Measurements from ENCODE around the gene RELL1.

The RELL1 gene

GRCh38 chr4:37603711-37604110, 82.5 kb downstream of the RELL1 start:
- DNase-seq (ENCODE audit: low read depth in 2 of 2, low spot score in 1 of 2): no peak

GRCh38 chr4:37603070-37603468, 83.1 kb downstream of the RELL1 start:
- DNase-seq (ENCODE audit: low read depth in 2 of 2, low spot score in 1 of 2): peak; percentile 57 to 62

- no peak for DNase-seq (ENCODE audit: low read depth in 2 of 2, low spot score in 1 of 2)
These were observed 83.6 kb downstream of the RELL1 start for GRCh38 chr4:37602454-37603069.

- DNase-seq (ENCODE audit: low read depth in 2 of 2, low spot score in 1 of 2): no peak
These were observed 84.6 kb downstream of the RELL1 start for GRCh38 chr4:37601531-37601930.

GRCh38 chr4:37599092-37599790, 86.9 kb downstream of the RELL1 start:
- DNase-seq (ENCODE audit: low read depth in 2 of 2, low spot score in 1 of 2): no peak

GRCh38 chr4:37597034-37597433, 89.1 kb downstream of the RELL1 start:
- DNase-seq (ENCODE audit: low read depth in 2 of 2, low spot score in 1 of 2): no peak

GRCh38 chr4:37595875-37596680, 90.1 kb downstream of the RELL1 start:
- DNase-seq (ENCODE audit: low read depth in 2 of 2, low spot score in 1 of 2): no peak

GRCh38 chr4:37594099-37594498, 92.1 kb downstream of the RELL1 start:
- DNase-seq (ENCODE audit: low read depth in 2 of 2, low spot score in 1 of 2): no peak

GRCh38 chr4:37591349-37591748, 94.8 kb downstream of the RELL1 start:
- no peak for DNase-seq (ENCODE audit: low read depth in 2 of 2, low spot score in 1 of 2)

- no peak for DNase-seq (ENCODE audit: low read depth in 2 of 2, low spot score in 1 of 2)
These were observed 96.2 kb downstream of the RELL1 start for GRCh38 chr4:37590016-37590415.

GRCh38 chr4:37588150-37588549, 98.0 kb downstream of the RELL1 start:
- no peak for DNase-seq (ENCODE audit: low read depth in 2 of 2, low spot score in 1 of 2)

- no peak for DNase-seq (ENCODE audit: low read depth in 2 of 2, low spot score in 1 of 2)
These were observed 100.0 kb downstream of the RELL1 start for GRCh38 chr4:37586194-37586593.

GRCh38 chr4:37584493-37585060, 101.6 kb downstream of the RELL1 start:
- no peak for DNase-seq (ENCODE audit: low read depth in 2 of 2, low spot score in 1 of 2)

GRCh38 chr4:37584071-37584470, 102.1 kb downstream of the RELL1 start:
- DNase-seq (ENCODE audit: low read depth in 2 of 2, low spot score in 1 of 2): no peak

- DNase-seq (ENCODE audit: low read depth in 2 of 2, low spot score in 1 of 2): no peak
These were observed 112.6 kb downstream of the RELL1 start for GRCh38 chr4:37573566-37573965.

GRCh38 chr4:37568489-37568888, 117.7 kb downstream of the RELL1 start:
- no peak for DNase-seq (ENCODE audit: low read depth in 2 of 2, low spot score in 1 of 2)

GRCh38 chr4:37567836-37568235, 118.3 kb downstream of the RELL1 start:
- DNase-seq (ENCODE audit: low read depth in 2 of 2, low spot score in 1 of 2): no peak

- DNase-seq (ENCODE audit: low read depth in 2 of 2, low spot score in 1 of 2): no peak
These were observed 123.6 kb downstream of the RELL1 start for GRCh38 chr4:37562592-37562991.

- no peak for DNase-seq (ENCODE audit: low read depth in 2 of 2, low spot score in 1 of 2)
These were observed 124.4 kb downstream of the RELL1 start for GRCh38 chr4:37561803-37562207.

GRCh38 chr4:37561196-37561802, 124.9 kb downstream of the RELL1 start:
- DNase-seq (ENCODE audit: low read depth in 2 of 2, low spot score in 1 of 2): no peak

Data from stimulated activated CD8-positive, alpha-beta memory T cell treated with anti-CD3 and anti-CD28 coated beads, Interleukin-4, amount 100 ng/mL, for 1 hour (primary cell).